Measurements from ENCODE around the gene GLT1D1. TPM values are rescaled to one million over a fixed set of nuclear protein-coding genes. Genes with fewer than 3 reads are reported as not detected.

Gene GLT1D1
- total and polyA plus RNA-seq, 2 donors (not counting 1 experiment from before 2014, with no cell fraction given) = under 0.01 TPM; not detected in 1

DNA sequence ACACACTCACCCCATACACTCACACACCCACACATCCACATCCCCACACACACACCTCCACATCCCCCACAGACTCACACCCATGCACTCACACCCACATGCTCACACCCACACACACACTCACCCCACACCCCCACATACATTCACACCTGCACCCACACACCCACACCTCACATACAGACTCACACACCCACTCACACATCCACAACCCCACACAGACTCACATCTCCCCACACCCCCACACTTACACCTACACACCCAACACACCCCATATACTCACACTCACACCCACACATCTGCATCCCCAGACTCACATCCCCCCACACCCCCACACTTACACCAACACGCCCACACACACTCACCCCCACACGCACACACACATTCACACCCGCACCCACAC, 171.8 kb downstream of the GLT1D1 start:
- Histone ChIP-seq H3K4me1 (ENCODE audit: control insufficient read depth, extremely low read depth, insufficient read depth, low read length) (no peaks in the 10 kb centered on the region), H3K4me2 (ENCODE audit: extremely low read depth, insufficient read depth, low read length) (no peak overlapping the region), H3K9ac (ENCODE audit: insufficient read depth, low read length) (no peak overlapping the region), H3K9me3 (ENCODE audit: control insufficient read depth, insufficient read depth, low read depth, low read length) (no peaks in the 10 kb centered on the region), H3K79me2 (ENCODE audit: control insufficient read depth, insufficient read depth, low read length) (no peaks in the 10 kb centered on the region), H3K4me3 (replicated peaks in 1 of 4; ENCODE audit: control extremely low read depth in 1 of 4, insufficient read depth in 1 of 4, low read depth in 3 of 4, low read length in 4 of 4) (no peak overlapping the region), H3K27ac (ENCODE audit: insufficient read depth, low read length) (no peak overlapping the region), H2AFZ (ENCODE audit: low read length) (no peak overlapping the region), H4K20me1 (ENCODE audit: control insufficient read depth, extremely low read depth, insufficient read depth, low read length) (no peaks in the 10 kb centered on the region), H3K36me3 (ENCODE audit: control insufficient read depth, insufficient read depth, low read length) (no peaks in the 10 kb centered on the region), H3K27me3 (ENCODE audit: control insufficient read depth, insufficient read depth, low read length) (no peaks in the 10 kb centered on the region)
- TF ChIP-seq, protein P1, sequence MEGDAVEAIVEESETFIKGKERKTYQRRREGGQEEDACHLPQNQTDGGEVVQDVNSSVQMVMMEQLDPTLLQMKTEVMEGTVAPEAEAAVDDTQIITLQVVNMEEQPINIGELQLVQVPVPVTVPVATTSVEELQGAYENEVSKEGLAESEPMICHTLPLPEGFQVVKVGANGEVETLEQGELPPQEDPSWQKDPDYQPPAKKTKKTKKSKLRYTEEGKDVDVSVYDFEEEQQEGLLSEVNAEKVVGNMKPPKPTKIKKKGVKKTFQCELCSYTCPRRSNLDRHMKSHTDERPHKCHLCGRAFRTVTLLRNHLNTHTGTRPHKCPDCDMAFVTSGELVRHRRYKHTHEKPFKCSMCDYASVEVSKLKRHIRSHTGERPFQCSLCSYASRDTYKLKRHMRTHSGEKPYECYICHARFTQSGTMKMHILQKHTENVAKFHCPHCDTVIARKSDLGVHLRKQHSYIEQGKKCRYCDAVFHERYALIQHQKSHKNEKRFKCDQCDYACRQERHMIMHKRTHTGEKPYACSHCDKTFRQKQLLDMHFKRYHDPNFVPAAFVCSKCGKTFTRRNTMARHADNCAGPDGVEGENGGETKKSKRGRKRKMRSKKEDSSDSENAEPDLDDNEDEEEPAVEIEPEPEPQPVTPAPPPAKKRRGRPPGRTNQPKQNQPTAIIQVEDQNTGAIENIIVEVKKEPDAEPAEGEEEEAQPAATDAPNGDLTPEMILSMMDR (conservative IDR thresholded peaks at IDR 0.05 in 1 of 2, IDR thresholded peaks at IDR 0.05 in 1 of 2; ENCODE audit: low read depth in 1 of 2, low read length in 2 of 2) = no peak
- no peak for TF ChIP-seq EZH2 (IDR thresholded peaks at IDR 0.05; ENCODE audit: low read length, missing control alignments)
- DNase-seq (ENCODE audit: low read depth in 2 of 2) = no peak

DNA sequence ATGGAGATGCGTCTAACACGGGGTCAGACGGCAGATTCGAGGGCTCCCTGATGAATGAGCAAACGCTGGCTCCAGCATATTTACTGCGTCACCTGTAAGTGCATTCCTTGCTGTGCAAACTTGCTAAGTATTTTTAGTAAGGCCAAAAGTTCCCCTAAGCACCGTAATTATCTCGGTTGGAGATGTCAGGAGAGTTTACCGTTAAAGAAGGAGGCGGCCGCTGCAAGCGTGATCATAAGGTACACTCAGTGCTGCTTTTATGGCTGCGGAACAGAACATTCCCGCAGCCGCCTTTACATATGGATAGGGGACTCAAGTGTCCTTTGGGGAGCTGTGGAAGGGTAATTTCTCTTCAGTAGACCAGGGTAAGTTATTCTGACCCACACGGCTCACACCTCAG, 175.6 kb downstream of the GLT1D1 start:
- Histone ChIP-seq H3K9me3 (ENCODE audit: control insufficient read depth, insufficient read depth, low read depth, low read length) (no peaks in the 10 kb centered on the region), H3K36me3 (ENCODE audit: control insufficient read depth, insufficient read depth, low read length) (no peaks in the 10 kb centered on the region), H3K4me3 (replicated peaks in 1 of 4; ENCODE audit: control extremely low read depth in 1 of 4, insufficient read depth in 1 of 4, low read depth in 3 of 4, low read length in 4 of 4) (no peak overlapping the region), H3K9ac (ENCODE audit: insufficient read depth, low read length) (no peak overlapping the region), H3K4me1 (ENCODE audit: control insufficient read depth, extremely low read depth, insufficient read depth, low read length) (no peaks in the 10 kb centered on the region), H3K79me2 (ENCODE audit: control insufficient read depth, insufficient read depth, low read length) (no peaks in the 10 kb centered on the region), H3K27me3 (ENCODE audit: control insufficient read depth, insufficient read depth, low read length) (no peaks in the 10 kb centered on the region), H4K20me1 (ENCODE audit: control insufficient read depth, extremely low read depth, insufficient read depth, low read length) (no peaks in the 10 kb centered on the region), H3K4me2 (ENCODE audit: extremely low read depth, insufficient read depth, low read length) (no peak overlapping the region), H3K27ac (ENCODE audit: insufficient read depth, low read length) (no peak overlapping the region), H2AFZ (ENCODE audit: low read length) (no peak overlapping the region)
- DNase-seq (ENCODE audit: low read depth in 2 of 2) = no peak
- TF ChIP-seq, protein P1 (conservative IDR thresholded peaks at IDR 0.05 in 1 of 2, IDR thresholded peaks at IDR 0.05 in 1 of 2; ENCODE audit: low read depth in 1 of 2, low read length in 2 of 2) = no peak
- no peak for TF ChIP-seq EZH2 (IDR thresholded peaks at IDR 0.05; ENCODE audit: low read length, missing control alignments)

Other genes starting within 250 kb of the GLT1D1 start
- gene SLC15A4, start 29.5 kb upstream of the GLT1D1 start, total RNA-seq = 36.3 and 37.2 TPM in 2 replicates
- gene SLC15A4, start 29.5 kb upstream of the GLT1D1 start, polyA plus RNA-seq = 29.1 and 35.8 TPM in 2 replicates

All from fibroblast of lung (primary cell).